ENCODE data around the gene SPIB. TPM values are rescaled to one million over a fixed set of nuclear protein-coding genes. Genes with fewer than 3 reads are reported as not detected.

The SPIB gene
- total and polyA plus RNA-seq, 2 experiments from 2014 or later = 12.6 to 17.5 TPM

DNA sequence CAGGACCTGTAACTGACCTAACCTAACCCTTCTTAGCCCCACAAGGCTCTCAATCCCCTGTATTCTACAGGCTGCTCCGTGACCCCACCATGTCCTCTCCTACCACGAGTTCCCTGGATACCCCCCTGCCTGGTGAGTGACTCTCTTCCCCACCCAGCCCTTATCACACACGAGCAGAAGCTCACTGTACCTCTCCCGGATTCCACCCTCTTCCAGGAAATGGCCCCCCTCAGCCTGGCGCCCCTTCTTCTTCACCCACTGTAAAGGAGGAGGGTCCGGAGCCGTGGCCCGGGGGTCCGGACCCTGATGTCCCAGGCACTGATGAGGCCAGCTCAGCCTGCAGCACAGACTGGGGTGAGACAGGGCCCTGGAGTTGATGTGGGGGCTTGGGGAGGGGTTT lies 41.2 kb upstream of the SPIB start:
- TF ChIP-seq ETS1 (IDR thresholded peaks at IDR 0.05) (no peak), CREB1 (CRISPR knock-in tag; IDR thresholded peaks at IDR 0.05; ENCODE audit: low read depth) (no peak), EZH2 (IDR thresholded peaks at IDR 0.05; ENCODE audit: low read depth, unreplicated experiment) (no peak), ZNF331 (CRISPR knock-in tag; IDR thresholded peaks at IDR 0.05; ENCODE audit: low read depth) (no peak), EZH2phosphoT487 (IDR thresholded peaks at IDR 0.05; ENCODE audit: unreplicated experiment) (no peak), POLR2AphosphoS5 (IDR thresholded peaks at IDR 0.05; ENCODE audit: low read depth) (no peak), NANOG (IDR thresholded peaks at IDR 0.05; ENCODE audit: borderline replicate concordance) (no peak), REST (IDR thresholded peaks at IDR 0.05; ENCODE audit: unreplicated experiment) (no peak), ZNF114 (CRISPR knock-in tag; IDR thresholded peaks at IDR 0.05) (no peak), JUNB (IDR thresholded peaks at IDR 0.05; ENCODE audit: unreplicated experiment) (no peak), CTCF (conservative IDR thresholded peaks at IDR 0.05; ENCODE audit: low read depth in 2 of 2) (no peak), STAT1 (IDR thresholded peaks at IDR 0.05; ENCODE audit: unreplicated experiment) (no peak), ZNF462 (CRISPR knock-in tag; IDR thresholded peaks at IDR 0.05) (no peak)
- ATAC-seq (no peak), DNase-seq (ENCODE audit: low spot score) (no peak)
- H2AFZ ChIP-seq = no peak overlapping the region
- no peaks in the 10 kb centered on the region for H3K9me2 ChIP-seq (ENCODE audit: insufficient read depth)
- no peaks in the 10 kb centered on the region for H3K79me2 ChIP-seq (replicated peaks; ENCODE audit: insufficient read depth)
- H4K20me1 ChIP-seq (replicated peaks; ENCODE audit: insufficient read depth) = peaks cover 4% of the 10 kb centered on the region
- peaks cover 9% of the 10 kb centered on the region; the same call in 1 of the 2 replicates for H3K36me3 ChIP-seq (ENCODE audit: insufficient read depth)
- peaks cover 2% of the 10 kb centered on the region; the same call in 1 of the 3 replicates for H3K9me3 Mint-ChIP-seq
- no peaks in the 10 kb centered on the region for H3K27me3 ChIP-seq (ENCODE audit: insufficient read depth)
- peaks cover 37% of the 10 kb centered on the region for H3K36me3 Mint-ChIP-seq (ENCODE audit: low read depth)
- H3F3A ChIP-seq (replicated peaks; ENCODE audit: low read depth) = 0 out of 2 replicates have a peak, but pooled peaks cover 9% of the 10 kb centered on the region
- 0 out of 2 replicates have a peak overlapping the region, but pooled peaks have one; percentile 16 for H3K4me3 ChIP-seq
- H3K27ac ChIP-seq (ENCODE audit: low read depth) = no peak overlapping the region
- H3K4me1 ChIP-seq (ENCODE audit: insufficient read depth) = 0 out of 2 replicates have a peak, but pooled peaks cover 3% of the 10 kb centered on the region
- peaks cover 16% of the 10 kb centered on the region for H3K27me3 Mint-ChIP-seq (ENCODE audit: insufficient read depth, low read depth, poor library complexity)
- H3K4me2 ChIP-seq = no peak overlapping the region
- 0 out of 2 replicates have a peak overlapping the region, but pooled peaks have one; percentile 71 for H3K27ac Mint-ChIP-seq
- H3K4me1 Mint-ChIP-seq = peaks cover 2% of the 10 kb centered on the region; the same call in 1 of the 3 replicates
- peak overlapping the region; percentile 99 for H3K4me3 Mint-ChIP-seq
